ENCODE measurements around the gene MX2. TPM values are rescaled to one million over a fixed set of nuclear protein-coding genes. Genes with fewer than 3 reads are reported as not detected.

The MX2 gene
- total RNA-seq, 2 experiments from 2014 or later: 9.2 to 10.3 TPM

GRCh38 chr21:41427556-41427955 is 65.7 kb downstream of the MX2 start:
- no peaks in the 10 kb centered on the region for H3K9me3 Mint-ChIP-seq
- DNase-seq: no peak
- H3K27me3 Mint-ChIP-seq: no peaks in the 10 kb centered on the region
- H3K4me3 Mint-ChIP-seq: peak overlapping the region; percentile 87
- CTCF ChIA-PET: interaction anchor here (0.9 kb wide), 1 partner anchor 144 kb away, joined by 6 read pairs; no protein-coding TSS in a partner anchor
- intact Hi-C loops (cut with micrococcal nuclease): no loop called here
- ATAC-seq: no peak
- TF ChIP-seq CTCF (IDR thresholded peaks at IDR 0.05): no peak
- H3K27ac Mint-ChIP-seq: peak overlapping the region; percentile 66
- POLR2A ChIA-PET: interaction anchor here (1.0 to 1.5 kb wide), 2 partner anchors 12 to 54 kb away, joined by 3 to 4 read pairs; no protein-coding TSS in a partner anchor
- H3K36me3 Mint-ChIP-seq (ENCODE audit: low read depth): peaks cover 13% of the 10 kb centered on the region
- H3K4me1 Mint-ChIP-seq (ENCODE audit: low read depth): peaks cover 18% of the 10 kb centered on the region

GRCh38 chr21:41428311-41428710 is 66.5 kb downstream of the MX2 start:
- H3K4me1 Mint-ChIP-seq (ENCODE audit: low read depth): peaks cover 18% of the 10 kb centered on the region
- peaks cover 21% of the 10 kb centered on the region for H3K36me3 Mint-ChIP-seq (ENCODE audit: low read depth)
- H3K4me3 Mint-ChIP-seq: no peak overlapping the region
- DNase-seq: no peak
- ChIA-PET POLR2A (interaction anchor here (0.6 to 0.9 kb wide), 2 partner anchors 9 to 67 kb away, joined by 3 read pairs; no protein-coding TSS in a partner anchor), CTCF (no interaction called here)
- no peaks in the 10 kb centered on the region for H3K9me3 Mint-ChIP-seq
- H3K27ac Mint-ChIP-seq: no peak overlapping the region
- no peak for ATAC-seq
- no peaks in the 10 kb centered on the region for H3K27me3 Mint-ChIP-seq
- intact Hi-C loops (cut with micrococcal nuclease): no loop called here
- TF ChIP-seq CTCF (IDR thresholded peaks at IDR 0.05): no peak

GRCh38 chr21:41428847-41429246 is 67.0 kb downstream of the MX2 start:
- DNase-seq (no peak), ATAC-seq (no peak)
- ChIA-PET POLR2A (interaction anchor here (0.6 to 0.9 kb wide), 3 partner anchors 9 to 80 kb away, joined by 3 read pairs; no protein-coding TSS in a partner anchor), CTCF (no interaction called here)
- Mint-ChIP-seq H3K9me3 (no peaks in the 10 kb centered on the region), H3K27me3 (no peaks in the 10 kb centered on the region), H3K36me3 (ENCODE audit: low read depth) (peaks cover 24% of the 10 kb centered on the region), H3K4me3 (no peak overlapping the region), H3K4me1 (ENCODE audit: low read depth) (peaks cover 18% of the 10 kb centered on the region), H3K27ac (no peak overlapping the region)
- TF ChIP-seq CTCF (IDR thresholded peaks at IDR 0.05): no peak
- intact Hi-C loops (cut with micrococcal nuclease): no loop called here

- H3K4me3 Mint-ChIP-seq: no peak overlapping the region
- POLR2A ChIA-PET: interaction anchor here (0.6 to 0.9 kb wide), 2 partner anchors 8 to 80 kb away, joined by 3 read pairs; no protein-coding TSS in a partner anchor
- H3K4me1 Mint-ChIP-seq (ENCODE audit: low read depth): peaks cover 18% of the 10 kb centered on the region
- intact Hi-C loops (cut with micrococcal nuclease): no loop called here
- H3K27ac Mint-ChIP-seq: no peak overlapping the region
- H3K9me3 Mint-ChIP-seq: peaks cover under 1% of the 10 kb centered on the region
- CTCF ChIA-PET: no interaction called here
- no peak for TF ChIP-seq CTCF (IDR thresholded peaks at IDR 0.05)
- H3K27me3 Mint-ChIP-seq: no peaks in the 10 kb centered on the region
- DNase-seq (no peak), ATAC-seq (no peak)
- H3K36me3 Mint-ChIP-seq (ENCODE audit: low read depth): peaks cover 27% of the 10 kb centered on the region
These were observed 67.5 kb downstream of the MX2 start for GRCh38 chr21:41429305-41429704.

- Mint-ChIP-seq H3K9me3 (peaks cover 7% of the 10 kb centered on the region), H3K27ac (no peak overlapping the region), H3K27me3 (no peaks in the 10 kb centered on the region), H3K4me1 (ENCODE audit: low read depth) (peaks cover 17% of the 10 kb centered on the region), H3K4me3 (no peak overlapping the region), H3K36me3 (ENCODE audit: low read depth) (peaks cover 34% of the 10 kb centered on the region)
- CTCF ChIA-PET: no interaction called here
- POLR2A ChIA-PET: no interaction called here
- ATAC-seq (no peak), DNase-seq (no peak)
- no peak for TF ChIP-seq CTCF (IDR thresholded peaks at IDR 0.05)
- intact Hi-C loops (cut with micrococcal nuclease): no loop called here
These were observed 68.2 kb downstream of the MX2 start for GRCh38 chr21:41429925-41430491.
